ENCODE data around the gene CLPTM1L. TPM values are rescaled to one million over a fixed set of nuclear protein-coding genes. Genes with fewer than 3 reads are reported as not detected.
"Not testable (repeated sequence)": the region's sequence is repeated elsewhere in the genome, so short reads cannot be mapped to it uniquely, and the experiment has no call there.

The CLPTM1L gene
- total RNA-seq, 1 donor from 2014 or later, result 74.8 TPM

- Mint-ChIP-seq H3K27me3 (ENCODE audit: insufficient read depth, low read depth) (peaks cover 2% of the 10 kb centered on the region), H3K9me3 (no peaks in the 10 kb centered on the region), H3K36me3 (peaks cover 3% of the 10 kb centered on the region), H3K27ac (no peak overlapping the region), H3K4me3 (no peak overlapping the region), H3K4me1 (no peaks in the 10 kb centered on the region)
- Histone ChIP-seq H3K27me3 (no peaks in the 10 kb centered on the region), H3K4me2 (no peak overlapping the region), H3K79me2 (ENCODE audit: low read depth) (no peaks in the 10 kb centered on the region), H4K20me1 (ENCODE audit: low read depth) (no peaks in the 10 kb centered on the region), H3K9me3 (ENCODE audit: low read depth) (no peaks in the 10 kb centered on the region), H2AFZ (replicated peaks) (no peak overlapping the region), H3K36me3 (no peaks in the 10 kb centered on the region), H3F3A (ENCODE audit: low read depth) (no peaks in the 10 kb centered on the region), H3K4me1 (no peaks in the 10 kb centered on the region), H3K4me3 (no peak overlapping the region), H3K9ac (no peak overlapping the region), H3K27ac (no peak overlapping the region)
- no peak for DNase-seq (ENCODE audit: low spot score)
- TF ChIP-seq CTCF (IDR thresholded peaks at IDR 0.05), result no peak
- no peak for TF ChIP-seq EZH2 (IDR thresholded peaks at IDR 0.05)
- TF ChIP-seq EZH2phosphoT487 (IDR thresholded peaks at IDR 0.05), result no peak
Observed at GRCh38 chr5:1277781-1278180, 67.1 kb downstream of the CLPTM1L start.

- Histone ChIP-seq H3K27ac (no peak overlapping the region), H3K9me3 (ENCODE audit: low read depth) (no peaks in the 10 kb centered on the region), H3K79me2 (ENCODE audit: low read depth) (no peaks in the 10 kb centered on the region), H4K20me1 (ENCODE audit: low read depth) (no peaks in the 10 kb centered on the region), H3K27me3 (no peaks in the 10 kb centered on the region), H3K4me2 (no peak overlapping the region), H3K4me1 (no peaks in the 10 kb centered on the region), H3K4me3 (no peak overlapping the region), H2AFZ (replicated peaks) (no peak overlapping the region), H3K9ac (no peak overlapping the region), H3F3A (ENCODE audit: low read depth) (no peaks in the 10 kb centered on the region), H3K36me3 (no peaks in the 10 kb centered on the region)
- no peak overlapping the region for H3K27ac Mint-ChIP-seq
- no peaks in the 10 kb centered on the region for H3K9me3 Mint-ChIP-seq
- peaks cover 2% of the 10 kb centered on the region for H3K27me3 Mint-ChIP-seq (ENCODE audit: insufficient read depth, low read depth)
- H3K4me1 Mint-ChIP-seq, result no peaks in the 10 kb centered on the region
- TF ChIP-seq EZH2phosphoT487 (IDR thresholded peaks at IDR 0.05) (no peak), CTCF (IDR thresholded peaks at IDR 0.05) (no peak), EZH2 (IDR thresholded peaks at IDR 0.05) (no peak)
- no peak overlapping the region for H3K4me3 Mint-ChIP-seq
- DNase-seq (ENCODE audit: low spot score), result no peak
- H3K36me3 Mint-ChIP-seq, result peaks cover 3% of the 10 kb centered on the region
Observed at GRCh38 chr5:1277331-1277730, 67.6 kb downstream of the CLPTM1L start.

- Histone ChIP-seq H3K79me2 (ENCODE audit: low read depth) (no peaks in the 10 kb centered on the region), H3K36me3 (no peaks in the 10 kb centered on the region), H3K9me3 (ENCODE audit: low read depth) (no peaks in the 10 kb centered on the region), H3K4me3 (no peak overlapping the region), H3K9ac (no peak overlapping the region), H2AFZ (replicated peaks) (no peak overlapping the region), H3K27ac (no peak overlapping the region), H3F3A (ENCODE audit: low read depth) (no peaks in the 10 kb centered on the region), H3K4me2 (no peak overlapping the region), H3K27me3 (no peaks in the 10 kb centered on the region), H4K20me1 (ENCODE audit: low read depth) (no peaks in the 10 kb centered on the region), H3K4me1 (no peaks in the 10 kb centered on the region)
- H3K9me3 Mint-ChIP-seq, result no peaks in the 10 kb centered on the region
- no peak for DNase-seq (ENCODE audit: low spot score)
- H3K36me3 Mint-ChIP-seq, result peaks cover 3% of the 10 kb centered on the region
- H3K4me1 Mint-ChIP-seq, result no peaks in the 10 kb centered on the region
- no peak overlapping the region for H3K4me3 Mint-ChIP-seq
- no peak overlapping the region for H3K27ac Mint-ChIP-seq
- TF ChIP-seq CTCF (IDR thresholded peaks at IDR 0.05) (no peak), EZH2 (IDR thresholded peaks at IDR 0.05) (no peak), EZH2phosphoT487 (IDR thresholded peaks at IDR 0.05) (no peak)
- H3K27me3 Mint-ChIP-seq (ENCODE audit: insufficient read depth, low read depth), result peaks cover 2% of the 10 kb centered on the region
Observed at GRCh38 chr5:1276930-1277329, 68.0 kb downstream of the CLPTM1L start.

- H3K36me3 ChIP-seq; H3K9ac ChIP-seq; H4K20me1 ChIP-seq (ENCODE audit: low read depth); H3K79me2 ChIP-seq (ENCODE audit: low read depth); H2AFZ ChIP-seq (replicated peaks); H3K4me1 Mint-ChIP-seq; H3K9me3 Mint-ChIP-seq; H3K27me3 Mint-ChIP-seq (ENCODE audit: insufficient read depth, low read depth); H3K9me3 ChIP-seq (ENCODE audit: low read depth); H3K27ac Mint-ChIP-seq; H3K27ac ChIP-seq; H3K4me3 ChIP-seq; H3F3A ChIP-seq (ENCODE audit: low read depth); DNase-seq (ENCODE audit: low spot score); H3K27me3 ChIP-seq; H3K4me3 Mint-ChIP-seq; H3K4me1 ChIP-seq; H3K36me3 Mint-ChIP-seq; H3K4me2 ChIP-seq: not testable (repeated sequence)
Observed at GRCh38 chr5:1275397-1276391, 69.2 kb downstream of the CLPTM1L start.

All from neural progenitor cell (in vitro differentiated cells).